Upper lobe of right lung (tissue), 1 donor: ENCODE data around the gene PLXNA1. TPM values are rescaled to one million over a fixed set of nuclear protein-coding genes. Genes with fewer than 3 reads are reported as not detected.
A peak's percentile ranks its signal among the peaks of the same experiment; 100 is the strongest.

ENCODE experiments used
- ATAC-seq: fragments of 200-7000 bp; cut with Tn5 transposase; one replicate; pipeline ENCODE4 v1.9.1; 2020; ENCODE audit warnings: mild to moderate bottlenecking, moderate library complexity
- DNase-seq: peaks from one replicate; pipeline ENCODE4 v3.0.0-alpha.2; 2020
- H3K27ac ChIP-seq: fragments of 200-600 bp; one replicate; pipeline ENCODE4 v1.8.0; 2022
- H3K27me3 ChIP-seq: fragments of 200-600 bp; one replicate; pipeline ENCODE4 v1.8.0; 2022; ENCODE audit warnings: mild to moderate bottlenecking
- H3K36me3 ChIP-seq: fragments of 200-600 bp; one replicate; pipeline ENCODE4 v1.8.0; 2022
- H3K4me1 ChIP-seq: fragments of 200-600 bp; one replicate; pipeline ENCODE4 v1.8.0; 2022
- H3K4me3 ChIP-seq: fragments of 200-600 bp; one replicate; pipeline ENCODE4 v1.8.0; 2022; ENCODE audit warnings: mild to moderate bottlenecking
- H3K9me3 ChIP-seq: fragments of 200-600 bp; one replicate; pipeline ENCODE4 v1.8.0; 2022
- intact Hi-C: fragments of 100-400 bp; cut with DNase I; formaldehyde crosslinking; loops from one replicate; pipeline ENCODE4 v1.11.0; 2022
- total RNA-seq: library from RNA; stranded (reverse); fragmentation: NEBNext Ultra II Directional; extraction: Animal tissue kit (Norgen Biotek cat#: 25700); gene quantifications from one replicate; pipeline ENCODE4 v1.2.1, GENCODE V29; 2021
- TF ChIP-seq, protein P1 (sequence below): fragments of 200-600 bp; IDR thresholded peaks from one replicate; pipeline ENCODE4 v1.8.0; 2022; ENCODE audit warnings: antibody characterized with exemption
- donor health status: DM: no; HTN: yes; CAD: no; lungs with severe emphysema.

The PLXNA1 gene
- total RNA-seq, 1 donor from 2014 or later, result 53.5 TPM

DNA sequence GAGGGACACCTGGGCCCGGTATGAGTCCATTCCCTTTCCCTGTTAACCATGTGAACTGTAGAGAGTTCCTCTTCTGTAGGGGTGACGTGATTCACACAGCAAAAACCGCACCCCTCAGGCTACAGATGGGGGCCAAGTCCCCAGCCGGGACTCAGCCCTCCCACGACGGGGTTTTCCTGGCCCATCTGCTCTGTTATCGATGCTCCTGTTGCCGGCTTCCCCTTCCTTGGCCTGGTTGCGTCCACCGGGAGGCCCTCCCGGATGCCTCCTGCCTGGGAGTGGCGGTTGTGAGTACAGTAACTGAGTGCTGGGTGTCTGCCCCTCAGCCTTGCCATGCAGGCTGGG lies 817 bp upstream of the PLXNA1 start:
- intact Hi-C loops, result loop anchor here (10.0 kb wide), 1 partner anchor 227 kb away; no protein-coding TSS in a partner anchor
- peak overlapping the region; percentile 81 for H3K27ac ChIP-seq

DNA sequence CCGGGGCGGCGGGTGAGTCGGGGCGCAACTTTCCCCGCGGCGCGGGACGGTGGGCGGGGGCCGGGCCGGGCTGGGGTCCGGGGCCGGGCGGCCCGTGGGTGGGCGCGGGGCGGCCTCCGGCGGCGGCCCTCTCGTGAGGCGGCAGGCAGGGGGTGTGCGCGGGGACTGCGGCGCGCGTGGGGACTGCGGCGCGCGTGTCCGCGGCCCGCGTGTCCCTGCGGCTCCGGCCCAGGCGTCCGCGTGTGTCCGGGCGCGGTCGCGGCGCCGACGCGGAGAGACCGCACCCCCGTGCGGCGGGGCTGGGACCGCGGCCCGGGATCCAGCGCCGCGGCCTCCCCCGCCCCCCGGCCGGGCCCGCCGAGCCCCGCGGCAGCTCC lies 349 bp downstream of the PLXNA1 start:
- no peak for DNase-seq
- intact Hi-C loops, result loop anchor here (10.0 kb wide), 1 partner anchor 228 kb away; no protein-coding TSS in a partner anchor
- Histone ChIP-seq H3K4me3 (peak overlapping the region; percentile 77), H3K27me3 (no peaks in the 10 kb centered on the region), H3K4me1 (peaks cover 7% of the 10 kb centered on the region), H3K27ac (no peak overlapping the region), H3K36me3 (no peaks in the 10 kb centered on the region), H3K9me3 (no peaks in the 10 kb centered on the region)
- TF ChIP-seq, protein P1, sequence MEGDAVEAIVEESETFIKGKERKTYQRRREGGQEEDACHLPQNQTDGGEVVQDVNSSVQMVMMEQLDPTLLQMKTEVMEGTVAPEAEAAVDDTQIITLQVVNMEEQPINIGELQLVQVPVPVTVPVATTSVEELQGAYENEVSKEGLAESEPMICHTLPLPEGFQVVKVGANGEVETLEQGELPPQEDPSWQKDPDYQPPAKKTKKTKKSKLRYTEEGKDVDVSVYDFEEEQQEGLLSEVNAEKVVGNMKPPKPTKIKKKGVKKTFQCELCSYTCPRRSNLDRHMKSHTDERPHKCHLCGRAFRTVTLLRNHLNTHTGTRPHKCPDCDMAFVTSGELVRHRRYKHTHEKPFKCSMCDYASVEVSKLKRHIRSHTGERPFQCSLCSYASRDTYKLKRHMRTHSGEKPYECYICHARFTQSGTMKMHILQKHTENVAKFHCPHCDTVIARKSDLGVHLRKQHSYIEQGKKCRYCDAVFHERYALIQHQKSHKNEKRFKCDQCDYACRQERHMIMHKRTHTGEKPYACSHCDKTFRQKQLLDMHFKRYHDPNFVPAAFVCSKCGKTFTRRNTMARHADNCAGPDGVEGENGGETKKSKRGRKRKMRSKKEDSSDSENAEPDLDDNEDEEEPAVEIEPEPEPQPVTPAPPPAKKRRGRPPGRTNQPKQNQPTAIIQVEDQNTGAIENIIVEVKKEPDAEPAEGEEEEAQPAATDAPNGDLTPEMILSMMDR, result no peak
- no peak for ATAC-seq

More for the DNA sequence above, 817 bp upstream of the PLXNA1 start:
- no peak for DNase-seq
- no peaks in the 10 kb centered on the region for H3K36me3 ChIP-seq
- TF ChIP-seq, protein P1, result no peak
- H3K9me3 ChIP-seq, result no peaks in the 10 kb centered on the region
- ATAC-seq, result peak; percentile 15
- peak overlapping the region; percentile 58 for H3K4me3 ChIP-seq
- no peaks in the 10 kb centered on the region for H3K27me3 ChIP-seq
- peaks cover 7% of the 10 kb centered on the region for H3K4me1 ChIP-seq

DNA sequence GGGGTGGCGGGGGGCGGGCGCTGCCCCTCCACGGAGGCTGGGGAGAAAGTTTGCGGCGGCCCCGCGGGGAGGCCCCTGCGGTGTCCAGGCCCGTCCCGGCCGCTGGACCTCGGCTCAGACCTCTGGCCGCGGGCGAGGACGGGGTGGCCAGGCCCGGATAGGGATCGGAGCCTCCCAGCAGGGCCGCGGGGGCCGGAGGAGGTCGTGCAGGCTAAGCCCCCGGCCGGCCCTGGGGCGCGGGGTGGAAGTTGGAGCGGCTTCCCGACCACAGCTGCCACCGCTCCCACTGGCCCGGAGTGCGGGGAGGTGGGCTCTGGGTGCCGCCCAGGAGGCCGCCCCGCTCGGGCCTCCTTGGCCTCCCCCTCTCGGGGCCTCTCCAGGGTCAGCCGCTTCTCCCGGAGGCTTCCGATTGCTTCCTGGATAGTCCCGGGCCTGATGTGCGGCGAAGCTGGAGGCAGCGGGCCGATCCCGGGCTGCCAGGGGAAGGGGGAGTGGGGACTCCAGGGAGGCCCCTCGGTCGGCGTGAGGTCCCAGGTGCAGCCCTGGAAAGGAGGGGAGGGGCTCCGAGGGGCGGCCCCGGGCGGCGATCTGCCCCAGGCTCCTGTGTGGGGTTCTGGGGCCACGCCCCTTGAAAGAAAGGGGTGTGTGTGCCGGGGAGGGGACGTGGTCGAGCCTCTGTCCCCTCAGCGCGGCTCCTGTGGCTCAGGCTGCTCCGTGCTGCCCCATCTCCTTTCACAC lies 907 bp downstream of the PLXNA1 start:
- TF ChIP-seq, protein P1, result no peak
- Histone ChIP-seq H3K27me3 (no peaks in the 10 kb centered on the region), H3K36me3 (peaks cover 2% of the 10 kb centered on the region), H3K9me3 (no peaks in the 10 kb centered on the region), H3K27ac (peak overlapping the region; percentile 47), H3K4me1 (peaks cover 7% of the 10 kb centered on the region), H3K4me3 (peak overlapping the region; percentile 77)
- intact Hi-C loops, result loop anchor here (10.0 kb wide), 1 partner anchor 229 kb away; no protein-coding TSS in a partner anchor
- no peak for ATAC-seq
- peak; percentile 74 for DNase-seq

DNA sequence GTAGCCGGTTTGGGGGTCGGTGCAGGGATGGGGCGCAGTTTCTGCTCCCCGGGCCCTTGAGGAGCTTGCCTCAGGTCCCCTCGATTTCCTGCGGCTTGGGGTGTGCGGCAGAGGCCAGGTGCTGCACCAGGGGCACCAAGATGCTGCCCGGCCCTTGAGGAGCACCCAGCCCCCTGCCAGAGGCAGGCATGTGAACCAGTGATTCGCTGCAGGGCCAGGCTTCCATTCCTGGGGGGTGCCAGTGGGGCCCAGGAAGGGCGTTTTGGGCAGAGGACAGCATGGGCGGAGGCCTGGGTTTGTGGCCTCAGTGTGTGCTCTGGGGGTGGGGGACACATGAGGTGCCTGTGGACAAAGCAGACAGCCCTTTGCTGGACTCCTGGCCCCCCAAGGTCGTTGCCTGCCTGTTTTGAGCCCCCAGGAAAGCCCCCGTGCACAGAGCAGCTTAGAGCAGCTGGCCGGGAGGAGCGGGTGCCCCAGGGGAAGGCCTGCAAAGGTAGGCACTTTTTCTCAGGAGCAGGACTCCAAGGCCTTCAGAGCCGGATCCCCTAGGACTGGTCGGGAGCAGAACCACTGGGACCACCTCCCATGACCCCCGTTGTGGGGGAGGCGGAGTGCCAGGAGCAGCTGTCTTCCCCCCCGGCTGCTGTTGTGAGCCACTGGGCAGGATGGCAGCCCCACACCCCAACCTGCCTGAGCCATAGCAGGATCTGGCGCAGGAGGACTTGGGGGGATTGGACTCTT lies 1.6 kb downstream of the PLXNA1 start:
- H3K4me1 ChIP-seq, result peaks cover 7% of the 10 kb centered on the region

DNA sequence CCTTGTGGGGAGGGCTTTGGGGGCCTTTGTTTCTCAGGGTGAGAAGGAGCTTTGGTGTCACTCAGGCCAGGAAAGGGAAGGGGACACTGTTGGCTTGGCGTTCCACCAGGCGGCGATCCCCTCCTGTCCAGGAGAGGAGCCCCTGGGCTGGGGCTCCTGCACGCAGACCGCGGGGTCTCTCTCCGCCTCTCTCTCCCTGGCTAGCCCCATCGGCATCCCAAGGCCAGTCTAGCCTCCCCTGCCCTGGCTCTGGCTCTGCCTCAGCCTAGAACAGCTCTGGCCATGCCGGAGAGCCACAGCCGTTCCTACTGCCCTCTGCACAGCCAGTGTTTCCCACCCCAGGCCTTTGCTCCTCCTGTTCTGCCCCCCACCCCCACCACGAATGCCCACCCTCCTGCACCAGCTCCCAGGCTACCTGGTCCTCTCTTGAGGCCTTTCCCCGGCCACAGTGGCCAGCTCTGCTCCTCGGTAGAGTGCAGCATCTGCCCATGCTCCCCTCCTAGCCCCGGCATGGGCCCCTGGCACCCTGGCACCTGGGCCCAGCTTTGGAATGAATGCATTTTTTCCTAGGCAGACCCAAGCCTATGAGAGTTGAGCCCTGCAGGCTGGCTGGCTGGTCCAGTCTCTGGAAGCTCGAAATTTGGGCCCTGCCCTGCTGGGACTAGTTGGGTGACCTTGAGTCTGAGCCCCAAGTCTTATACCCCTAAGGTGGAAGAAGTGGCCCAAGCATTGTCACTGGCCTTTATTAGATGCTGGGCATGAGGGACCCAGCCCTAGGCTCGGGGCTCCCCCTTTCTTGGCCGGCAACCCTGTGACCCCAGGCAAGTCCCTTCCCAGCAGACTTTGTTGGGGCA lies 2.4 kb downstream of the PLXNA1 start:
- TF ChIP-seq, protein P1, result no peak
- no peak for DNase-seq
- Histone ChIP-seq H3K4me3 (no peak overlapping the region), H3K27me3 (no peaks in the 10 kb centered on the region), H3K27ac (no peak overlapping the region), H3K36me3 (peaks cover 16% of the 10 kb centered on the region), H3K9me3 (no peaks in the 10 kb centered on the region), H3K4me1 (peaks cover 7% of the 10 kb centered on the region)
- intact Hi-C loops, result loop anchor here (10.0 kb wide), 1 partner anchor 231 kb away; no protein-coding TSS in a partner anchor
- no peak for ATAC-seq

More for the DNA sequence above, 1.6 kb downstream of the PLXNA1 start:
- Histone ChIP-seq H3K9me3 (no peaks in the 10 kb centered on the region), H3K27ac (no peak overlapping the region), H3K4me3 (peak overlapping the region; percentile 77), H3K36me3 (peaks cover 9% of the 10 kb centered on the region), H3K27me3 (no peaks in the 10 kb centered on the region)
- intact Hi-C loops, result loop anchor here (10.0 kb wide), 1 partner anchor 230 kb away; no protein-coding TSS in a partner anchor
- TF ChIP-seq, protein P1, result no peak
- DNase-seq (no peak), ATAC-seq (no peak)
